HEK293 (cell line): ENCODE measurements around the gene SLC16A10.
A peak's percentile ranks its signal among the peaks of the same experiment; 100 is the strongest.
"Not testable (repeated sequence)": the region's sequence is repeated elsewhere in the genome, so short reads cannot be mapped to it uniquely, and the experiment has no call there.

Experiments
- CTCF ChIA-PET: fragments of 350-600 bp; formaldehyde crosslinking; extraction: SDS; loops from one replicate; lab custom pipeline; 2021; ENCODE audit warnings: antibody characterized with exemption; lab: Yijun Ruan, JAX
- POLR2A ChIA-PET: fragments of 300-600 bp; formaldehyde crosslinking; extraction: SDS; loops from one replicate; lab custom pipeline; 2020; ENCODE audit warnings: antibody characterized with exemption, inconsistent platforms; lab: Yijun Ruan, JAX
- H3K27ac ChIP-seq: fragments of 200-500 bp; sonication (Bioruptor generic); 2 replicates; pipeline ENCODE4 v1.5.1; 2014; ENCODE audit warnings: low read depth, low read length, control low read depth, inconsistent platforms; ENCODE audit errors: extremely low read depth
- H3K36me3 ChIP-seq, 2 experiments: fragments of 200-500 bp in 1 of 2; sonication (Bioruptor generic) in 1 of 2; 1 replicate in 1 of 2; 2 replicates in 1 of 2; pipeline ENCODE4 v1.5.1; 2014 to 2017; ENCODE audit warnings: inconsistent platforms in 2 of 2, low read length in 2 of 2; ENCODE audit not compliant: control insufficient read depth in 2 of 2, insufficient read depth in 1 of 2
- H3K4me1 ChIP-seq: fragments of 200-500 bp; sonication (Bioruptor generic); 2 replicates; pipeline ENCODE4 v1.5.1; 2014; ENCODE audit warnings: mild to moderate bottlenecking, low read length, inconsistent platforms; ENCODE audit not compliant: control insufficient read depth, insufficient read depth
- H3K4me3 ChIP-seq: 2 replicates; pipeline ENCODE4 v1.5.1; 2011; ENCODE audit warnings: low read depth, mild to moderate bottlenecking, control low read depth, low read length, moderate library complexity
- H3K9me3 ChIP-seq: fragments of 200-500 bp; sonication (Bioruptor generic); 2 replicates; pipeline ENCODE4 v1.5.1; 2014; ENCODE audit warnings: low read depth, low read length, inconsistent platforms; ENCODE audit not compliant: control insufficient read depth, insufficient read depth
- BCL11A ChIP-seq: fragments of 450-650 bp; formaldehyde crosslinking; IDR thresholded peaks from 2 replicates; pipeline ENCODE4 v1.5.1; 2016; ENCODE audit warnings: low read depth, missing biosample characterization, missing genetic modification characterization
- FEZF1 ChIP-seq: fragments of 450-650 bp; formaldehyde crosslinking; IDR thresholded peaks from 2 replicates; pipeline ENCODE4 v1.5.1; 2016; ENCODE audit warnings: missing biosample characterization, missing genetic modification characterization
- GFI1B ChIP-seq: fragments of 450-650 bp; formaldehyde crosslinking; IDR thresholded peaks from 2 replicates; pipeline ENCODE4 v1.5.1; 2016; ENCODE audit warnings: missing biosample characterization, missing genetic modification characterization
- KLF7 ChIP-seq: fragments of 450-650 bp; formaldehyde crosslinking; IDR thresholded peaks from 2 replicates; pipeline ENCODE4 v1.5.1; 2016; ENCODE audit warnings: missing biosample characterization, missing genetic modification characterization, borderline replicate concordance
- OVOL3 ChIP-seq: fragments of 450-650 bp; formaldehyde crosslinking; IDR thresholded peaks from 2 replicates; pipeline ENCODE4 v1.5.1; 2016; ENCODE audit warnings: missing biosample characterization, missing genetic modification characterization
- TCF7L2 ChIP-seq: IDR thresholded peaks from 2 replicates; pipeline ENCODE4 v1.6.1; 2011; ENCODE audit warnings: low read depth, mild to moderate bottlenecking, inconsistent platforms, low read length, moderate library complexity, borderline replicate concordance
- ZBTB8A ChIP-seq: fragments of 450-650 bp; formaldehyde crosslinking; IDR thresholded peaks from 2 replicates; pipeline ENCODE4 v1.5.1; 2016; ENCODE audit warnings: missing biosample characterization, missing genetic modification characterization
- ZEB2 ChIP-seq: fragments of 450-650 bp; formaldehyde crosslinking; IDR thresholded peaks from 2 replicates; pipeline ENCODE4 v1.5.1; 2016; ENCODE audit warnings: missing biosample characterization, missing genetic modification characterization
- ZNF140 ChIP-seq: fragments of 450-650 bp; formaldehyde crosslinking; IDR thresholded peaks from 2 replicates; pipeline ENCODE4 v1.5.1; 2016; ENCODE audit warnings: missing biosample characterization, missing genetic modification characterization
- ZNF146 ChIP-seq: fragments of 450-650 bp; formaldehyde crosslinking; IDR thresholded peaks from 2 replicates; pipeline ENCODE4 v1.5.1; 2016; ENCODE audit warnings: missing biosample characterization, missing genetic modification characterization
- ZNF221 ChIP-seq: fragments of 450-650 bp; formaldehyde crosslinking; IDR thresholded peaks from 2 replicates; pipeline ENCODE4 v1.5.1; 2017; ENCODE audit warnings: missing biosample characterization, missing genetic modification characterization, borderline replicate concordance
- ZNF248 ChIP-seq: fragments of 450-650 bp; formaldehyde crosslinking; IDR thresholded peaks from 2 replicates; pipeline ENCODE4 v1.5.1; 2017; ENCODE audit warnings: missing biosample characterization, missing genetic modification characterization
- ZNF280D ChIP-seq: fragments of 450-650 bp; formaldehyde crosslinking; IDR thresholded peaks from 2 replicates; pipeline ENCODE4 v1.5.1; 2016; ENCODE audit warnings: missing biosample characterization, missing genetic modification characterization
- ZNF398 ChIP-seq: fragments of 450-650 bp; formaldehyde crosslinking; IDR thresholded peaks from 2 replicates; pipeline ENCODE4 v1.5.1; 2017; ENCODE audit warnings: missing biosample characterization, missing genetic modification characterization
- ZNF510 ChIP-seq: fragments of 450-650 bp; formaldehyde crosslinking; IDR thresholded peaks from 2 replicates; pipeline ENCODE4 v1.5.1; 2018; ENCODE audit warnings: mild to moderate bottlenecking, missing genetic modification characterization, missing biosample characterization; ENCODE audit not compliant: insufficient replicate concordance
- ZNF529 ChIP-seq: fragments of 450-650 bp; formaldehyde crosslinking; IDR thresholded peaks from 2 replicates; pipeline ENCODE4 v1.5.1; 2017; ENCODE audit warnings: missing genetic modification characterization, missing biosample characterization; ENCODE audit not compliant: insufficient replicate concordance
- ZNF580 ChIP-seq: fragments of 450-650 bp; formaldehyde crosslinking; IDR thresholded peaks from 2 replicates; pipeline ENCODE4 v1.5.1; 2016; ENCODE audit warnings: missing biosample characterization, missing genetic modification characterization
- ZNF623 ChIP-seq: fragments of 450-650 bp; formaldehyde crosslinking; IDR thresholded peaks from 2 replicates; pipeline ENCODE4 v1.5.1; 2016; ENCODE audit warnings: missing biosample characterization, missing genetic modification characterization
- ZNF654 ChIP-seq: fragments of 450-650 bp; formaldehyde crosslinking; IDR thresholded peaks from 2 replicates; pipeline ENCODE4 v1.5.1; 2016; ENCODE audit warnings: low read depth, missing biosample characterization, missing genetic modification characterization
- ZNF677 ChIP-seq: fragments of 450-650 bp; IDR thresholded peaks from 2 replicates; pipeline ENCODE4 v1.5.0; 2018; ENCODE audit warnings: missing biosample characterization, mild to moderate bottlenecking, missing genetic modification characterization, moderate library complexity
- ZNF707 ChIP-seq: fragments of 450-650 bp; formaldehyde crosslinking; IDR thresholded peaks from 2 replicates; pipeline ENCODE4 v1.5.1; 2016; ENCODE audit warnings: missing biosample characterization, missing genetic modification characterization
- ZNF785 ChIP-seq: fragments of 450-650 bp; formaldehyde crosslinking; IDR thresholded peaks from 2 replicates; pipeline ENCODE4 v1.5.1; 2016; ENCODE audit warnings: missing biosample characterization, missing genetic modification characterization
- ZSCAN5A ChIP-seq: fragments of 450-650 bp; formaldehyde crosslinking; IDR thresholded peaks from 2 replicates; pipeline ENCODE4 v1.5.1; 2016; ENCODE audit warnings: missing biosample characterization, missing genetic modification characterization

SLC16A10 gene

GRCh38 chr6:111062860-111063259 is 24.4 kb upstream of the SLC16A10 start:
- H3K4me3 ChIP-seq, POLR2A ChIA-PET, H3K27ac ChIP-seq, H3K36me3 ChIP-seq, H3K9me3 ChIP-seq, H3K4me1 ChIP-seq: not testable (repeated sequence)
- CTCF ChIA-PET = interaction anchor here (0.6 to 1.3 kb wide), 2 partner anchors 10 to 148 kb away, joined by 3 to 4 read pairs; no protein-coding TSS in a partner anchor
- TF ChIP-seq ZNF280D (tag by site-specific recombination) = 0 out of 2 replicates have a peak, but pooled peaks have one; percentile 32
- TF ChIP-seq ZNF146 (tag by site-specific recombination) = peak; percentile 91
- TF ChIP-seq ZNF580 (tag by site-specific recombination) = peak; percentile 87; the same call in 1 of the 2 replicates

GRCh38 chr6:111068109-111068865 is 19.0 kb upstream of the SLC16A10 start:
- H3K27ac ChIP-seq = no peak overlapping the region
- H3K4me1 ChIP-seq = peaks cover 2% of the 10 kb centered on the region
- CTCF ChIA-PET = interaction anchor here (1.2 to 4.3 kb wide), 2 partner anchors 8 to 10 kb away, joined by 4 to 37 read pairs; no protein-coding TSS in a partner anchor
- H3K4me3 ChIP-seq = no peak overlapping the region
- H3K36me3 ChIP-seq = no peaks in the 10 kb centered on the region
- POLR2A ChIA-PET = interaction anchor here (1.4 kb wide), 1 partner anchor 11 kb away, joined by 3 read pairs; no protein-coding TSS in a partner anchor
- no peaks in the 10 kb centered on the region for H3K9me3 ChIP-seq
- TF ChIP-seq ZNF654 (tag by site-specific recombination) = no peak
- no peak for TF ChIP-seq ZNF248 (tag by site-specific recombination)
- TF ChIP-seq FEZF1 (tag by site-specific recombination) = no peak
- no peak for TF ChIP-seq ZEB2 (tag by site-specific recombination)
- no peak for TF ChIP-seq ZNF140 (tag by site-specific recombination)
- TF ChIP-seq ZNF623 = no peak
- no peak for TF ChIP-seq ZNF707 (tag by site-specific recombination)
- TF ChIP-seq OVOL3 (tag by site-specific recombination) = no peak
- TF ChIP-seq ZBTB8A (tag by site-specific recombination) = no peak
- no peak for TF ChIP-seq ZSCAN5A (tag by site-specific recombination)
- TF ChIP-seq ZNF510 (tag by site-specific recombination) = no peak
- TF ChIP-seq TCF7L2 = no peak
- no peak for TF ChIP-seq ZNF529 (tag by site-specific recombination)
- TF ChIP-seq ZNF398 (tag by site-specific recombination) = no peak
- TF ChIP-seq ZNF221 (tag by site-specific recombination) = no peak
- no peak for TF ChIP-seq BCL11A
- TF ChIP-seq ZNF677 = no peak
- TF ChIP-seq KLF7 (tag by site-specific recombination) = no peak
- no peak for TF ChIP-seq ZNF785
- no peak for TF ChIP-seq GFI1B (tag by site-specific recombination)
